Measurements from ENCODE around the gene RWDD3.

Gene RWDD3

GRCh38 chr1:95233737-95234500, at the start of gene RWDD3:
Gene RWDD3 (plus strand): TSS chr1:95234210. CDS start chr1:95234231, 21 bp downstream.
- peak; percentile 87 for DNase-seq

GRCh38 chr1:95186149-95186548, 47.9 kb upstream of the RWDD3 start:
- no peak for DNase-seq

- no peak for DNase-seq
These were observed 40.4 kb upstream of the RWDD3 start for GRCh38 chr1:95193591-95193990.

GRCh38 chr1:95195046-95195445, 39.0 kb upstream of the RWDD3 start:
- no peak for DNase-seq

GRCh38 chr1:95196017-95196416, 38.0 kb upstream of the RWDD3 start:
- DNase-seq, result no peak

GRCh38 chr1:95197616-95198252, 36.3 kb upstream of the RWDD3 start:
- DNase-seq, result peak; percentile 20

GRCh38 chr1:95201905-95202304, 32.1 kb upstream of the RWDD3 start:
- DNase-seq, result no peak

- DNase-seq, result no peak
These were observed 30.0 kb upstream of the RWDD3 start for GRCh38 chr1:95203908-95204437.

GRCh38 chr1:95206514-95206913, 27.5 kb upstream of the RWDD3 start:
- DNase-seq, result no peak

GRCh38 chr1:95207223-95207935, 26.6 kb upstream of the RWDD3 start:
- DNase-seq, result no peak

- DNase-seq, result no peak
These were observed 25.1 kb upstream of the RWDD3 start for GRCh38 chr1:95208876-95209275.

GRCh38 chr1:95209291-95209690, 24.7 kb upstream of the RWDD3 start:
- DNase-seq, result no peak

GRCh38 chr1:95216292-95216990, 17.6 kb upstream of the RWDD3 start:
- no peak for DNase-seq

GRCh38 chr1:95217371-95217770, 16.6 kb upstream of the RWDD3 start:
- no peak for DNase-seq

- DNase-seq, result no peak
These were observed 14.6 kb upstream of the RWDD3 start for GRCh38 chr1:95219407-95219806.

- no peak for DNase-seq
These were observed 12.7 kb upstream of the RWDD3 start for GRCh38 chr1:95221306-95221705.

GRCh38 chr1:95222629-95223028, 11.4 kb upstream of the RWDD3 start:
- DNase-seq, result no peak

- DNase-seq, result no peak
These were observed 10.9 kb upstream of the RWDD3 start for GRCh38 chr1:95223110-95223509.

- no peak for DNase-seq
These were observed 7.0 kb upstream of the RWDD3 start for GRCh38 chr1:95226781-95227660.

- no peak for DNase-seq
These were observed 5.0 kb upstream of the RWDD3 start for GRCh38 chr1:95229037-95229436.

GRCh38 chr1:95229706-95230105, 4.3 kb upstream of the RWDD3 start:
- DNase-seq, result no peak

GRCh38 chr1:95230256-95230655, 3.8 kb upstream of the RWDD3 start:
- DNase-seq, result no peak

Data from HCEC 1CT (cell line).